DND-41 (cell line): ENCODE data around the gene TMC5.

ENCODE experiments used
- ATAC-seq: fragments of 200-7000 bp; cut with Tn5 transposase; 3 replicates; pipeline ENCODE4 v1.9.1; 2021; ENCODE audit warnings: low read depth; ENCODE audit not compliant: insufficient read depth
- DNase-seq: peaks from one replicate; pipeline ENCODE4 v3.0.0-alpha.2; 2020
- H2AFZ ChIP-seq: 2 replicates; pipeline ENCODE4 v1.6.0; 2012; ENCODE audit warnings: low read depth, low read length
- H3K27ac ChIP-seq: 2 replicates; pipeline ENCODE4 v1.5.1; 2012; ENCODE audit warnings: low read length, inconsistent platforms
- H3K27me3 ChIP-seq: fragments of 200-600 bp; sonication (generic); 2 replicates; pipeline ENCODE4 v1.6.0; 2012; ENCODE audit warnings: low read length, mild to moderate bottlenecking, inconsistent platforms; ENCODE audit not compliant: insufficient read depth, poor library complexity
- H3K36me3 ChIP-seq: 2 replicates; pipeline ENCODE4 v1.5.1; 2012; ENCODE audit warnings: low read length, inconsistent platforms; ENCODE audit not compliant: insufficient read depth
- H3K4me1 ChIP-seq: 2 replicates; pipeline ENCODE4 v1.5.1; 2012; ENCODE audit warnings: mild to moderate bottlenecking, low read length; ENCODE audit not compliant: insufficient read depth
- H3K4me2 ChIP-seq: 2 replicates; pipeline ENCODE4 v1.6.0; 2012; ENCODE audit warnings: mild to moderate bottlenecking, moderate library complexity, low read length, inconsistent platforms; ENCODE audit not compliant: insufficient read depth
- H3K4me3 ChIP-seq, 2 experiments: fragments of 200-600 bp in 1 of 2; shearing (Covaris generic) in 1 of 2; 2 replicates each; pipeline ENCODE4 v1.5.1; 2012 to 2016; ENCODE audit warnings: inconsistent platforms in 2 of 2, low read length in 2 of 2, mild to moderate bottlenecking in 2 of 2, low read depth in 1 of 2, moderate library complexity in 1 of 2
- H3K79me2 ChIP-seq: 2 replicates; pipeline ENCODE4 v1.6.0; 2012; ENCODE audit warnings: low read length, inconsistent platforms; ENCODE audit not compliant: insufficient read depth
- H3K9ac ChIP-seq: 2 replicates; pipeline ENCODE4 v1.6.0; 2012; ENCODE audit warnings: low read depth, mild to moderate bottlenecking, inconsistent platforms, low read length, moderate library complexity
- H3K9me3 ChIP-seq: 2 replicates; pipeline ENCODE4 v1.5.1; 2012; ENCODE audit warnings: low read length, moderate library complexity, mild to moderate bottlenecking, inconsistent platforms; ENCODE audit not compliant: insufficient read depth, severe bottlenecking
- H4K20me1 ChIP-seq: 2 replicates; pipeline ENCODE4 v1.6.0; 2012; ENCODE audit warnings: low read length; ENCODE audit not compliant: insufficient read depth
- EZH2 ChIP-seq: IDR thresholded peaks from 3 replicates; pipeline ENCODE4 v1.6.1; 2012; ENCODE audit warnings: borderline replicate concordance, low read depth, mild to moderate bottlenecking, moderate library complexity, low read length, inconsistent platforms; ENCODE audit not compliant: severe bottlenecking
- TF ChIP-seq, protein P1 (sequence below): IDR thresholded peaks from 2 replicates; pipeline ENCODE4 v1.5.1; 2012; ENCODE audit warnings: borderline replicate concordance, low read length, moderate library complexity, mild to moderate bottlenecking; ENCODE audit not compliant: poor library complexity, severe bottlenecking; ENCODE audit errors: extremely low read depth

Gene TMC5

DNA sequence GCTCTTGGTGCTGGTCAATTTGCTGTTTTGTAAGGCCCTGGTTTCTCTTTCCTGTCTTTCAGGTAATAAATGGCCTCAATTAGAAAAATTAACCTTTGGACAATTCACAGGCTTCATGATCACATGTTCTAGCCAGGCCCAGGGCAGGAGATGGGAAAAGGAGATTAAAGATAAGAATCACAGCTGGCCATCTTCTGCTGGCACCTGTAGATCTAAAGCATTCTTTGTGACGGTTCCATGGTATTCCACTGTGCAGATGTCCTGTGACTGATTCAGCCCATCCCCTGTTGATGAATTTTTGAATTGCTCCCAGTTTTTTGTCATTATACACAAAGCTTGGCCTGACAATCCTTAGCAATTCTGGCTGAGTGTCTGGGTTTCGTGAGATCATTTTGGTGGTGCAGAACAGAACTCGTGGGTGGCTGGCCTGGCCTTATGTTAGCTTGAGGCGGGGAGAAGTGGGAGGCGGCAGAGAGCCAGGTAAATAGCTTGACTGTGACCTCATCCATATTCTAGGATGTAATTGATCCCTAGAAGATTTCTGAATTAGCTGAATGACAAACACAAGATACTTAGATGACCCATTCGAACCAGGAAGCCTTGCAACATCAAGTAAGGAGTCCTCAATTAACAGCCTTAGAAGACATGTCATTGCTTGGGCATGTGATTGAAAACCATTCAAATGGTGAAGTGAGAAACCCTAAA, 14.1 kb downstream of the TMC5 start:
- Histone ChIP-seq H3K36me3 (no peaks in the 10 kb centered on the region), H3K27me3 (no peaks in the 10 kb centered on the region), H4K20me1 (no peaks in the 10 kb centered on the region), H3K27ac (no peak overlapping the region), H3K4me3 (no peak overlapping the region), H3K9me3 (no peaks in the 10 kb centered on the region), H3K9ac (no peak overlapping the region), H3K4me1 (peaks cover 5% of the 10 kb centered on the region), H3K4me2 (no peak overlapping the region), H3K79me2 (no peaks in the 10 kb centered on the region), H2AFZ (no peak overlapping the region)
- ATAC-seq = no peak
- no peak for TF ChIP-seq EZH2
- TF ChIP-seq, protein P1, sequence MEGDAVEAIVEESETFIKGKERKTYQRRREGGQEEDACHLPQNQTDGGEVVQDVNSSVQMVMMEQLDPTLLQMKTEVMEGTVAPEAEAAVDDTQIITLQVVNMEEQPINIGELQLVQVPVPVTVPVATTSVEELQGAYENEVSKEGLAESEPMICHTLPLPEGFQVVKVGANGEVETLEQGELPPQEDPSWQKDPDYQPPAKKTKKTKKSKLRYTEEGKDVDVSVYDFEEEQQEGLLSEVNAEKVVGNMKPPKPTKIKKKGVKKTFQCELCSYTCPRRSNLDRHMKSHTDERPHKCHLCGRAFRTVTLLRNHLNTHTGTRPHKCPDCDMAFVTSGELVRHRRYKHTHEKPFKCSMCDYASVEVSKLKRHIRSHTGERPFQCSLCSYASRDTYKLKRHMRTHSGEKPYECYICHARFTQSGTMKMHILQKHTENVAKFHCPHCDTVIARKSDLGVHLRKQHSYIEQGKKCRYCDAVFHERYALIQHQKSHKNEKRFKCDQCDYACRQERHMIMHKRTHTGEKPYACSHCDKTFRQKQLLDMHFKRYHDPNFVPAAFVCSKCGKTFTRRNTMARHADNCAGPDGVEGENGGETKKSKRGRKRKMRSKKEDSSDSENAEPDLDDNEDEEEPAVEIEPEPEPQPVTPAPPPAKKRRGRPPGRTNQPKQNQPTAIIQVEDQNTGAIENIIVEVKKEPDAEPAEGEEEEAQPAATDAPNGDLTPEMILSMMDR = no peak
- no peak for DNase-seq

DNA sequence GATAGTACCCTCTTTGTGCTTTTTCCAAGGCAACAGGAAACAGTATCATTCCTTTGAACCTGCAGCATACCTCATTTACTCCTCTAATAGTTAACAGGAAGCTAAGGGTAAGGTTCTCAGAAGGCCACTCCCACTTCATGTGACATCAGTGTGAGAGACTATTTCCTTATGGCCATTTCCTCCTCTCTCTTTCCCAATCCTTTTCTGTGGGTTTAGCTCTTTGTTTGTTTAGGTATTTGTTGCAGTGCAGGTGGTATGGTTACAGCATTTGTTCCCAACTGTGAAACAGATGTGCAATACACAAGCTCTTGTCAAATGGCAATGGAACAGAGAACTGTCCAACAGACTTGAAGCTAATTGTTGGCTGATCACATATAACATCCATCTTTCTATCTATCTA, 14.7 kb downstream of the TMC5 start:
- H3K4me1 ChIP-seq = peaks cover 5% of the 10 kb centered on the region
- peak; percentile 54; the same call in 1 of the 3 replicates for ATAC-seq
- H4K20me1 ChIP-seq = no peaks in the 10 kb centered on the region
- peak overlapping the region; percentile 25; the same call in 1 of the 2 replicates for H2AFZ ChIP-seq
- no peak overlapping the region for H3K9ac ChIP-seq
- H3K9me3 ChIP-seq = no peaks in the 10 kb centered on the region
- no peak overlapping the region for H3K4me2 ChIP-seq
- no peaks in the 10 kb centered on the region for H3K79me2 ChIP-seq
- no peaks in the 10 kb centered on the region for H3K36me3 ChIP-seq
- no peak for TF ChIP-seq EZH2
- TF ChIP-seq, protein P1 = no peak
- H3K27ac ChIP-seq = no peak overlapping the region
- H3K4me3 ChIP-seq = no peak overlapping the region
- H3K27me3 ChIP-seq = no peaks in the 10 kb centered on the region
- DNase-seq = no peak

DNA sequence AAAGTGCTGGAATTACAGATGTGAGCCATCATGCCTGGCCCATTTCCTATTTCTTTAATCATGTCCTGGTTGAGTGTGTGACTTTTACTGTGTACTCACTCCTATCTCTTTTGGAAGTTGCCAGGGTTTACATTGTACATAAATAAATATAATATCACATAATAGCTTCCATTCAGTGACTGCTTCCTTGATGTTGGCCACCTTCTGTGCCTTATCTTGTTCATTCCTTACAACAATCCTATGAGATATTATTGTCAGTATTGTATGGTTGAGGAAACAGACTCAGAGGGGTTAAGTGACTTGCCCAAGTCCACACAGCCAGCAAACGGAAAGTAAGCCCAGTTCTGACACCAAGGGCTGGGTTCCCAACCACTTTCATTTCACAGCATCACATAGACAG, 16.9 kb downstream of the TMC5 start:
- no peak overlapping the region for H3K4me3 ChIP-seq
- ATAC-seq = no peak
- no peaks in the 10 kb centered on the region for H3K36me3 ChIP-seq
- no peaks in the 10 kb centered on the region for H4K20me1 ChIP-seq
- H2AFZ ChIP-seq = no peak overlapping the region
- H3K4me1 ChIP-seq = peaks cover 5% of the 10 kb centered on the region
- no peak for DNase-seq
- H3K4me2 ChIP-seq = no peak overlapping the region
- no peak overlapping the region for H3K9ac ChIP-seq
- no peaks in the 10 kb centered on the region for H3K27me3 ChIP-seq
- H3K9me3 ChIP-seq = no peaks in the 10 kb centered on the region
- H3K79me2 ChIP-seq = no peaks in the 10 kb centered on the region
- TF ChIP-seq EZH2 = no peak
- TF ChIP-seq, protein P1 = no peak
- no peak overlapping the region for H3K27ac ChIP-seq

DNA sequence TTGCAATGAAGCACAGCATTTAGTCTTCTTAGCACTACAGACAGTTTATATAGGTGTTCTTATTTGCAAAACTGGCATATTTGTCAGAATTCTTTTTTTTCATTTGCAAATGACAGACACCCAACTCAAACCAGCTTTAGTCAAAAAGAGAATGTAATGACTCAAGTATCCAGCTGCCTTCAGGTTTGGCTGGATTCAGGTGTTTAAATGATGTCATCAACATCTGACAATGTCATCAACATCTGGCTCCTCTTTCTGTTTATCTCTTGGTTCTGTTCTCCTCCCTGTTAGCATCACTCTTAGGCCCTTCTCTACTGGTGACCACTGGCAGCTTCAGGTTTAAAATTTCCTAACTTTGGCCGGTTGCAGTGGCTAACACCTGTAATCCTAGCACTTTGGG, 18.9 kb downstream of the TMC5 start:
- Histone ChIP-seq H4K20me1 (no peaks in the 10 kb centered on the region), H3K4me1 (peaks cover 5% of the 10 kb centered on the region), H3K4me3 (no peak overlapping the region), H3K27ac (no peak overlapping the region), H3K36me3 (no peaks in the 10 kb centered on the region), H2AFZ (no peak overlapping the region), H3K9ac (no peak overlapping the region), H3K4me2 (no peak overlapping the region), H3K27me3 (no peaks in the 10 kb centered on the region), H3K79me2 (no peaks in the 10 kb centered on the region), H3K9me3 (no peaks in the 10 kb centered on the region)
- TF ChIP-seq, protein P1 = no peak
- TF ChIP-seq EZH2 = no peak
- no peak for DNase-seq
- ATAC-seq = no peak
